Adipose tissue (tissue), 3 donors: ENCODE data around the gene AGBL1. TPM values are rescaled to one million over a fixed set of nuclear protein-coding genes. Genes with fewer than 3 reads are reported as not detected.

Experiments used
- H3K27ac ChIP-seq: one replicate; pipeline ENCODE4 v1.5.1; 2013; ENCODE audit warnings: low read depth, low read length
- WGBS, 3 donors: extraction: QIAGEN DNeasy Blood & Tissue Kit; methylation state at CpG; one replicate each; pipeline ENCODE4 v1.1.7; 2013; 5-methylcytosine and 5-hydroxymethylcytosine counted together
- polyA plus RNA-seq, 3 donors: library from polyadenylated mRNA; stranded (reverse); fragments of 200-250 nt; gene quantifications; one replicate each; pipeline ENCODE4 v1.2.3, GENCODE V29; 2013
- donor health status: healthy with polysubstance abuse.
- donor health status: Bipolar disorder and iron deficiency.
- donor health status: healthy.

AGBL1 gene
- polyA plus RNA-seq, 3 donors: not detected

- WGBS, 3 donors: 75 to 90% (median 89%) methylated on average over 1 of the region's 1 CpG
- H3K27ac ChIP-seq: no peak overlapping the region
These were observed 195.7 kb downstream of the AGBL1 start for GRCh38 chr15:86275361-86275760.

GRCh38 chr15:86278586-86278985 lies 198.9 kb downstream of the AGBL1 start:
- WGBS, 3 donors: 65 to 78% (median 78%) methylated on average over 5 of the region's 5 CpGs
- no peak overlapping the region for H3K27ac ChIP-seq

- H3K27ac ChIP-seq: no peak overlapping the region
These were observed 205.0 kb downstream of the AGBL1 start for GRCh38 chr15:86284635-86285034.

GRCh38 chr15:86295511-86295910 lies 215.8 kb downstream of the AGBL1 start:
- WGBS, 3 donors: 10 to 74% (median 73%) methylated on average over 1 of the region's 1 CpG

GRCh38 chr15:86296769-86297168 lies 217.1 kb downstream of the AGBL1 start:
- WGBS, 3 donors: 59 to 78% (median 77%) methylated on average over 2 of the region's 2 CpGs
- H3K27ac ChIP-seq: no peak overlapping the region

More at GRCh38 chr15:86295511-86295910, 215.8 kb downstream of the AGBL1 start:
- no peak overlapping the region for H3K27ac ChIP-seq

- WGBS, 3 donors: 52 to 69% (median 68%) methylated on average over 4 of the region's 4 CpGs
- no peak overlapping the region for H3K27ac ChIP-seq
These were observed 220.9 kb downstream of the AGBL1 start for GRCh38 chr15:86300390-86301125.

- no peak overlapping the region for H3K27ac ChIP-seq
- 69 to 89% (median 85%) methylated on average over 9 of the region's 9 CpGs for WGBS, 3 donors
These were observed 232.1 kb downstream of the AGBL1 start for GRCh38 chr15:86311568-86312280.

- H3K27ac ChIP-seq: no peak overlapping the region
- WGBS, 3 donors: 65 to 72% (median 67%) methylated on average over 4 of the region's 4 CpGs
These were observed 232.8 kb downstream of the AGBL1 start for GRCh38 chr15:86312486-86312885.

- 23 to 56% (median 31%) methylated on average over 8 of the region's 8 CpGs for WGBS, 3 donors
- H3K27ac ChIP-seq: no peak overlapping the region
These were observed 236.5 kb downstream of the AGBL1 start for GRCh38 chr15:86316216-86316615.

GRCh38 chr15:86316726-86317383 lies 237.2 kb downstream of the AGBL1 start:
- 23 to 31% (median 28%) methylated on average over 6 of the region's 6 CpGs for WGBS, 3 donors
- H3K27ac ChIP-seq: no peak overlapping the region

GRCh38 chr15:86317384-86317740 lies 237.7 kb downstream of the AGBL1 start:
- 28 to 48% (median 42%) methylated on average over 4 of the region's 4 CpGs for WGBS, 3 donors
- H3K27ac ChIP-seq: no peak overlapping the region

GRCh38 chr15:86322629-86323028 lies 243.0 kb downstream of the AGBL1 start:
- H3K27ac ChIP-seq: no peak overlapping the region
- 34 to 48% (median 36%) methylated on average over 1 of the region's 1 CpG for WGBS, 3 donors

- no peak overlapping the region for H3K27ac ChIP-seq
- WGBS, 3 donors: 36 to 50% (median 48%) methylated on average over 2 of the region's 2 CpGs
These were observed 247.7 kb downstream of the AGBL1 start for GRCh38 chr15:86327230-86327865.

GRCh38 chr15:86328658-86329057 lies 249.0 kb downstream of the AGBL1 start:
- WGBS, 3 donors: 59 to 79% (median 62%) methylated on average over 2 of the region's 2 CpGs

GRCh38 chr15:86329311-86330013 lies 249.8 kb downstream of the AGBL1 start:
- WGBS, 3 donors: 87 to 96% (median 95%) methylated on average over 3 of the region's 3 CpGs
- H3K27ac ChIP-seq: no peak overlapping the region

More at GRCh38 chr15:86328658-86329057, 249.0 kb downstream of the AGBL1 start:
- no peak overlapping the region for H3K27ac ChIP-seq

GRCh38 chr15:86333819-86334218 lies 254.1 kb downstream of the AGBL1 start:
- no peak overlapping the region for H3K27ac ChIP-seq

- 60 to 68% (median 62%) methylated on average over 6 of the region's 6 CpGs for WGBS, 3 donors
- no peak overlapping the region for H3K27ac ChIP-seq
These were observed 256.5 kb downstream of the AGBL1 start for GRCh38 chr15:86336051-86336788.

GRCh38 chr15:86337071-86337470 lies 257.4 kb downstream of the AGBL1 start:
- WGBS, 3 donors: 90 to 94% (median 91%) methylated on average over 2 of the region's 2 CpGs
- H3K27ac ChIP-seq: no peak overlapping the region
